Tibial nerve (tissue), 4 donors: ENCODE results near the gene RB1. TPM values are rescaled to one million over a fixed set of nuclear protein-coding genes. Genes with fewer than 3 reads are reported as not detected.

Experiments
- DNase-seq, 2 donors: peaks; one replicate each; pipeline ENCODE4 v3.0.0-alpha.2; 2019; ENCODE audit warnings: low spot score in 2 of 2
- H3K27ac ChIP-seq, 4 donors: fragments of 200-600 bp; sonication (generic) in 3 of 4; one replicate each; pipeline ENCODE4 v1.5.1; 2017 to 2019; ENCODE audit warnings: mild to moderate bottlenecking in 1 of 4
- H3K27me3 ChIP-seq, 2 donors: fragments of 200-600 bp; sonication (generic) in 1 of 2; one replicate each; pipeline versions ENCODE4 v1.5.1 to v1.6.0; 2017 to 2019
- H3K36me3 ChIP-seq, 3 donors: fragments of 200-600 bp; sonication (generic); one replicate each; pipeline ENCODE4 v1.5.1; 2018 to 2019
- H3K4me1 ChIP-seq, 4 donors: fragments of 200-600 bp; sonication (generic) in 3 of 4; one replicate each; pipeline ENCODE4 v1.5.1; 2017 to 2019
- H3K4me3 ChIP-seq, 4 donors: fragments of 200-600 bp; sonication (generic) in 3 of 4; one replicate each; pipeline ENCODE4 v1.5.1; 2017 to 2019; ENCODE audit warnings: mild to moderate bottlenecking in 1 of 4, moderate library complexity in 1 of 4
- H3K9me3 ChIP-seq, 4 donors: fragments of 200-600 bp; sonication (generic) in 3 of 4; one replicate each; pipeline ENCODE4 v1.5.1; 2017 to 2019
- CTCF ChIP-seq, 5 experiments: fragments of 200-600 bp in 3 of 5; fragments of 450-650 bp in 2 of 5; sonication (generic) in 3 of 5; IDR thresholded peaks; one replicate each; pipeline ENCODE4 v1.5.1; 2016 to 2019; ENCODE audit warnings: antibody characterized with exemption in 5 of 5, mild to moderate bottlenecking in 3 of 5, moderate library complexity in 2 of 5
- EP300 ChIP-seq, 2 donors: sonication (generic); formaldehyde crosslinking; IDR thresholded peaks; one replicate each; pipeline ENCODE4 v1.6.1; 2017; ENCODE audit warnings: antibody characterized with exemption in 2 of 2, mild to moderate bottlenecking in 1 of 2
- POLR2A ChIP-seq, 2 donors: fragments of 450-650 bp; IDR thresholded peaks; one replicate each; pipeline ENCODE4 v1.6.1; 2017; ENCODE audit warnings: antibody characterized with exemption in 2 of 2, mild to moderate bottlenecking in 2 of 2, moderate library complexity in 2 of 2
- WGBS, 2 donors: methylation state at CpG; one replicate each; pipeline ENCODE4 v1.1.5; 2018; 5-methylcytosine and 5-hydroxymethylcytosine counted together
- small RNA-seq: library from RNA; depleted of rRNA; stranded (forward); fragments of <200 nt; gene quantifications from one replicate; pipeline ENCODE3, GENCODE V24; 2016
- total RNA-seq, 4 donors: library from RNA; depleted of rRNA; stranded (reverse); fragments of >200 nt; gene quantifications; one replicate each; pipeline ENCODE4 v1.1.0, GENCODE V29; 2016

RB1 gene
- total RNA-seq, 4 donors from 2014 or later, result 31.0 to 59.7 (median 45.1) TPM

GRCh38 chr13:48530833-48531232 is 227.3 kb downstream of the RB1 start:
- WGBS, 2 donors, result 84 to 87% methylated on average over 6 of the region's 6 CpGs
- TF ChIP-seq POLR2A (IDR thresholded peaks at IDR 0.05), result no peak
- no peak for TF ChIP-seq CTCF (IDR thresholded peaks at IDR 0.05)
- TF ChIP-seq EP300 (IDR thresholded peaks at IDR 0.05), result no peak
- Histone ChIP-seq H3K4me1 (peaks cover 0 to 34% (median 11%) of the 10 kb centered on the region in 4 donors), H3K36me3 (no peaks in the 10 kb centered on the region), H3K27me3 (no peaks in the 10 kb centered on the region), H3K27ac (peak overlapping the region in 2 of 4 donors; percentile 21 to 98), H3K4me3 (no peak overlapping the region), H3K9me3 (no peaks in the 10 kb centered on the region)
- no peak for DNase-seq

Small RNAs within 50 kb of the gene (small RNA-seq; reads per million reads assigned to genes)
- gene RF00017, result not detected

Other genes starting within 250 kb of the RB1 start
- 10 to 100 TPM; 27.0 to 41.0 (median 31.4) TPM for gene MED4, start 208.6 kb upstream of the RB1 start, total RNA-seq
- 100 to 1,000 TPM; 476 to 770 (median 612) TPM for gene ITM2B, start 70.5 kb upstream of the RB1 start, total RNA-seq
- 10 to 100 TPM; 19.9 to 28.6 (median 23.6) TPM for gene LPAR6, start 109.4 kb downstream of the RB1 start, total RNA-seq
- 10 to 100 TPM in 1 of 4 donors, 1 to 10 TPM in 3; 7.0 to 10.6 (median 8.5) TPM for gene RCBTB2, start 229.3 kb downstream of the RB1 start, total RNA-seq